ENCODE data around the gene KXD1. TPM values are rescaled to one million over a fixed set of nuclear protein-coding genes. Genes with fewer than 3 reads are reported as not detected.

Gene KXD1
- polyA plus RNA-seq, 6 donors from 2014 or later = 75.3 to 108 (median 84.5) TPM

GRCh38 chr19:18541258-18541991 lies 16.2 kb upstream of the KXD1 start:
- H3K4me3 Mint-ChIP-seq = peak overlapping the region in 7 of 8 donors; percentile 2 to 95 (median 85)
- no peaks in the 10 kb centered on the region for H3K36me3 Mint-ChIP-seq
- peaks cover 16 to 36% (median 30%) of the 10 kb centered on the region in 3 donors for H3K4me1 Mint-ChIP-seq
- ATAC-seq (ENCODE audit: low read depth in 2 of 2) (no peak), DNase-seq (no peak)
- H3K27ac Mint-ChIP-seq = peak overlapping the region in 3 of 6 donors; percentile 49 to 87 (median 54)
- H3K27me3 Mint-ChIP-seq = no peaks in the 10 kb centered on the region
- no peaks in the 10 kb centered on the region for H3K9me3 Mint-ChIP-seq

- H3K36me3 Mint-ChIP-seq = no peaks in the 10 kb centered on the region
- H3K4me3 Mint-ChIP-seq = peak overlapping the region; percentile 85 to 95 (median 90)
- ATAC-seq (ENCODE audit: low read depth in 2 of 2) = no peak
- no peak for DNase-seq
- peaks cover 16 to 36% (median 25%) of the 10 kb centered on the region in 3 donors for H3K4me1 Mint-ChIP-seq
- no peaks in the 10 kb centered on the region for H3K9me3 Mint-ChIP-seq
- H3K27ac Mint-ChIP-seq = peak overlapping the region; percentile 67 to 93 (median 86)
- no peaks in the 10 kb centered on the region for H3K27me3 Mint-ChIP-seq
Measured at GRCh38 chr19:18541992-18542940, 15.4 kb upstream of the KXD1 start.

- H3K36me3 Mint-ChIP-seq = no peaks in the 10 kb centered on the region
- H3K27ac Mint-ChIP-seq = peak within 1 kb of the TSS; percentile 85 to 99 (median 94)
- ATAC-seq (ENCODE audit: low read depth in 2 of 2) (peak; percentile 97 to 98), DNase-seq (peak; percentile 89)
- H3K9me3 Mint-ChIP-seq = no peaks in the 10 kb centered on the region
- H3K4me3 Mint-ChIP-seq = peak within 1 kb of the TSS; percentile 90 to 96 (median 94)
- H3K27me3 Mint-ChIP-seq = no peaks in the 10 kb centered on the region
- peaks cover 16 to 36% (median 20%) of the 10 kb centered on the region in 3 donors for H3K4me1 Mint-ChIP-seq
Measured at GRCh38 chr19:18542941-18543813, 14.5 kb upstream of the KXD1 start, which contains the start of gene FKBP8. FKBP8 (minus strand) TSS chr19:18543573; CDS start chr19:18541970, 1,603 bp downstream.

GRCh38 chr19:18543814-18544475 lies 13.7 kb upstream of the KXD1 start:
- H3K4me1 Mint-ChIP-seq = peaks cover 16 to 36% (median 17%) of the 10 kb centered on the region in 3 donors
- H3K36me3 Mint-ChIP-seq = no peaks in the 10 kb centered on the region
- peak overlapping the region; percentile 81 to 99 (median 94) for H3K27ac Mint-ChIP-seq
- no peaks in the 10 kb centered on the region for H3K9me3 Mint-ChIP-seq
- DNase-seq (peak; percentile 53), ATAC-seq (ENCODE audit: low read depth in 2 of 2) (peak; percentile 59)
- H3K4me3 Mint-ChIP-seq = peak overlapping the region; percentile 90 to 96 (median 94)
- H3K27me3 Mint-ChIP-seq = no peaks in the 10 kb centered on the region

- Mint-ChIP-seq H3K27me3 (no peaks in the 10 kb centered on the region), H3K4me3 (peak overlapping the region in 1 of 8 donors; percentile 26), H3K4me1 (no peaks in the 10 kb centered on the region), H3K27ac (no peak overlapping the region), H3K9me3 (no peaks in the 10 kb centered on the region), H3K36me3 (no peaks in the 10 kb centered on the region)
- ATAC-seq (ENCODE audit: low read depth in 2 of 2) = no peak
- no peak for DNase-seq
Measured at GRCh38 chr19:18551631-18552030, 6.0 kb upstream of the KXD1 start.

- no peak for ATAC-seq (ENCODE audit: low read depth in 2 of 2)
- Mint-ChIP-seq H3K36me3 (no peaks in the 10 kb centered on the region), H3K4me3 (peak overlapping the region; percentile 84 to 96 (median 89)), H3K4me1 (peaks cover 12 to 22% (median 21%) of the 10 kb centered on the region in 3 donors), H3K9me3 (no peaks in the 10 kb centered on the region), H3K27ac (peak overlapping the region; percentile 95 to 98 (median 96)), H3K27me3 (no peaks in the 10 kb centered on the region)
- no peak for DNase-seq
Measured at GRCh38 chr19:18558202-18558555, 509 bp downstream of the KXD1 start.

- DNase-seq (no peak), ATAC-seq (ENCODE audit: low read depth in 2 of 2) (no peak)
- peak overlapping the region; percentile 84 to 96 (median 89) for H3K4me3 Mint-ChIP-seq
- peak overlapping the region; percentile 95 to 98 (median 96) for H3K27ac Mint-ChIP-seq
- no peaks in the 10 kb centered on the region for H3K9me3 Mint-ChIP-seq
- H3K4me1 Mint-ChIP-seq = peaks cover 12 to 22% (median 21%) of the 10 kb centered on the region in 3 donors
- H3K36me3 Mint-ChIP-seq = no peaks in the 10 kb centered on the region
- no peaks in the 10 kb centered on the region for H3K27me3 Mint-ChIP-seq
Measured at GRCh38 chr19:18558604-18559003, 934 bp downstream of the KXD1 start.

GRCh38 chr19:18559685-18560084 lies 2.0 kb downstream of the KXD1 start:
- peaks cover 0 to 2% of the 10 kb centered on the region in 2 donors for H3K36me3 Mint-ChIP-seq
- H3K9me3 Mint-ChIP-seq = no peaks in the 10 kb centered on the region
- peak overlapping the region; percentile 29 to 96 (median 82) for H3K4me3 Mint-ChIP-seq
- peaks cover 12 to 22% (median 21%) of the 10 kb centered on the region in 3 donors for H3K4me1 Mint-ChIP-seq
- ATAC-seq (ENCODE audit: low read depth in 2 of 2) (no peak), DNase-seq (no peak)
- H3K27me3 Mint-ChIP-seq = no peaks in the 10 kb centered on the region
- H3K27ac Mint-ChIP-seq = peak overlapping the region; percentile 33 to 98 (median 96)

GRCh38 chr19:18562086-18562485 lies 4.4 kb downstream of the KXD1 start:
- ATAC-seq (ENCODE audit: low read depth in 2 of 2) = no peak
- H3K9me3 Mint-ChIP-seq = no peaks in the 10 kb centered on the region
- H3K4me1 Mint-ChIP-seq = peaks cover 12 to 22% (median 21%) of the 10 kb centered on the region in 3 donors
- H3K27me3 Mint-ChIP-seq = no peaks in the 10 kb centered on the region
- peaks cover 0 to 5% of the 10 kb centered on the region in 2 donors for H3K36me3 Mint-ChIP-seq
- no peak overlapping the region for H3K27ac Mint-ChIP-seq
- DNase-seq = no peak
- H3K4me3 Mint-ChIP-seq = no peak overlapping the region

GRCh38 chr19:18566953-18567352 lies 9.3 kb downstream of the KXD1 start:
- H3K4me1 Mint-ChIP-seq = peaks cover 8 to 9% (median 8%) of the 10 kb centered on the region in 3 donors
- H3K36me3 Mint-ChIP-seq = peaks cover 0 to 5% of the 10 kb centered on the region in 2 donors
- no peaks in the 10 kb centered on the region for H3K9me3 Mint-ChIP-seq
- no peak overlapping the region for H3K4me3 Mint-ChIP-seq
- no peaks in the 10 kb centered on the region for H3K27me3 Mint-ChIP-seq
- H3K27ac Mint-ChIP-seq = no peak overlapping the region
- no peak for DNase-seq
- ATAC-seq (ENCODE audit: low read depth in 2 of 2) = no peak

GRCh38 chr19:18568367-18568766 lies 10.7 kb downstream of the KXD1 start:
- H3K36me3 Mint-ChIP-seq = peaks cover 0 to 5% of the 10 kb centered on the region in 2 donors
- no peak overlapping the region for H3K27ac Mint-ChIP-seq
- ATAC-seq (ENCODE audit: low read depth in 2 of 2) = no peak
- DNase-seq = no peak
- no peaks in the 10 kb centered on the region for H3K27me3 Mint-ChIP-seq
- no peak overlapping the region for H3K4me3 Mint-ChIP-seq
- peaks cover 21 to 22% (median 21%) of the 10 kb centered on the region in 3 donors for H3K4me1 Mint-ChIP-seq
- H3K9me3 Mint-ChIP-seq = no peaks in the 10 kb centered on the region
